HEK293 (cell line): ENCODE results near the gene OTOS.

ENCODE experiments used
- CTCF ChIA-PET: fragments of 350-600 bp; formaldehyde crosslinking; extraction: SDS; loops from one replicate; lab custom pipeline; 2021; ENCODE audit warnings: antibody characterized with exemption; lab: Yijun Ruan, JAX
- POLR2A ChIA-PET: fragments of 300-600 bp; formaldehyde crosslinking; extraction: SDS; loops from one replicate; lab custom pipeline; 2020; ENCODE audit warnings: antibody characterized with exemption, inconsistent platforms; lab: Yijun Ruan, JAX
- H3K27ac ChIP-seq: fragments of 200-500 bp; sonication (Bioruptor generic); 2 replicates; pipeline ENCODE4 v1.5.1; 2014; ENCODE audit warnings: low read depth, low read length, control low read depth, inconsistent platforms; ENCODE audit errors: extremely low read depth
- H3K36me3 ChIP-seq, 2 experiments: fragments of 200-500 bp in 1 of 2; sonication (Bioruptor generic) in 1 of 2; 1 replicate in 1 of 2; 2 replicates in 1 of 2; pipeline ENCODE4 v1.5.1; 2014 to 2017; ENCODE audit warnings: inconsistent platforms in 2 of 2, low read length in 2 of 2; ENCODE audit not compliant: control insufficient read depth in 2 of 2, insufficient read depth in 1 of 2
- H3K4me1 ChIP-seq: fragments of 200-500 bp; sonication (Bioruptor generic); 2 replicates; pipeline ENCODE4 v1.5.1; 2014; ENCODE audit warnings: mild to moderate bottlenecking, low read length, inconsistent platforms; ENCODE audit not compliant: control insufficient read depth, insufficient read depth
- H3K4me3 ChIP-seq: 2 replicates; pipeline ENCODE4 v1.5.1; 2011; ENCODE audit warnings: low read depth, mild to moderate bottlenecking, control low read depth, low read length, moderate library complexity
- H3K9me3 ChIP-seq: fragments of 200-500 bp; sonication (Bioruptor generic); 2 replicates; pipeline ENCODE4 v1.5.1; 2014; ENCODE audit warnings: low read depth, low read length, inconsistent platforms; ENCODE audit not compliant: control insufficient read depth, insufficient read depth
- KLF9 ChIP-seq: fragments of 450-650 bp; formaldehyde crosslinking; IDR thresholded peaks from 2 replicates; pipeline ENCODE4 v1.5.1; 2016; ENCODE audit warnings: missing biosample characterization, missing genetic modification characterization, low read depth
- PRDM10 ChIP-seq: fragments of 450-650 bp; formaldehyde crosslinking; IDR thresholded peaks from 2 replicates; pipeline ENCODE4 v1.5.1; 2016; ENCODE audit warnings: missing biosample characterization, missing genetic modification characterization
- TCF7L2 ChIP-seq: IDR thresholded peaks from 2 replicates; pipeline ENCODE4 v1.6.1; 2011; ENCODE audit warnings: low read depth, mild to moderate bottlenecking, inconsistent platforms, low read length, moderate library complexity, borderline replicate concordance
- ZBTB21 ChIP-seq: fragments of 450-650 bp; formaldehyde crosslinking; IDR thresholded peaks from 2 replicates; pipeline ENCODE4 v1.5.1; 2017; ENCODE audit warnings: missing biosample characterization, missing genetic modification characterization
- ZBTB49 ChIP-seq: fragments of 450-650 bp; formaldehyde crosslinking; IDR thresholded peaks from 2 replicates; pipeline ENCODE4 v1.5.1; 2016; ENCODE audit warnings: missing biosample characterization, missing genetic modification characterization, low read depth
- ZNF148 ChIP-seq: fragments of 450-650 bp; formaldehyde crosslinking; IDR thresholded peaks from 2 replicates; pipeline ENCODE4 v1.5.0; 2017; ENCODE audit warnings: missing biosample characterization, missing genetic modification characterization, borderline replicate concordance
- ZNF169 ChIP-seq: fragments of 450-650 bp; formaldehyde crosslinking; IDR thresholded peaks from 2 replicates; pipeline ENCODE4 v1.5.1; 2016; ENCODE audit warnings: missing biosample characterization, missing genetic modification characterization
- ZNF2 ChIP-seq: fragments of 450-650 bp; formaldehyde crosslinking; IDR thresholded peaks from 2 replicates; pipeline ENCODE4 v1.5.1; 2016; ENCODE audit warnings: missing biosample characterization, missing genetic modification characterization
- ZNF274 ChIP-seq, 2 experiments: fragments of 200-500 bp in 1 of 2; fragments of 450-650 bp in 1 of 2; sonication (Bioruptor generic) in 1 of 2; formaldehyde crosslinking in 1 of 2; IDR thresholded peaks; 2 replicates each; pipeline versions ENCODE4 v1.5.1 to v1.6.1; 2014 to 2016; ENCODE audit warnings: borderline replicate concordance in 1 of 2, inconsistent platforms in 1 of 2, low read length in 1 of 2, missing biosample characterization in 1 of 2, missing genetic modification characterization in 1 of 2
- ZNF518A ChIP-seq: fragments of 450-650 bp; formaldehyde crosslinking; conservative IDR thresholded peaks from 2 replicates; pipeline ENCODE4 v1.5.1; 2016; ENCODE audit warnings: low read depth, missing biosample characterization, missing genetic modification characterization
- ZNF555 ChIP-seq: fragments of 450-650 bp; formaldehyde crosslinking; conservative IDR thresholded peaks from 2 replicates; pipeline ENCODE4 v1.5.1; 2017; ENCODE audit warnings: missing biosample characterization, mild to moderate bottlenecking, missing genetic modification characterization, inconsistent platforms
- ZNF629 ChIP-seq: fragments of 450-650 bp; formaldehyde crosslinking; IDR thresholded peaks from 2 replicates; pipeline ENCODE4 v1.5.1; 2017; ENCODE audit warnings: missing biosample characterization, missing genetic modification characterization
- ZSCAN23 ChIP-seq: fragments of 450-650 bp; formaldehyde crosslinking; IDR thresholded peaks from 2 replicates; pipeline ENCODE4 v1.5.1; 2016; ENCODE audit warnings: missing biosample characterization, missing genetic modification characterization
- TF ChIP-seq, protein P1 (sequence below): fragments of 450-650 bp; formaldehyde crosslinking; IDR thresholded peaks from 2 replicates; pipeline ENCODE4 v1.5.1; 2016; ENCODE audit warnings: missing biosample characterization, missing genetic modification characterization
- TF ChIP-seq, protein P2 (sequence below): fragments of 450-650 bp; formaldehyde crosslinking; IDR thresholded peaks from 2 replicates; pipeline ENCODE4 v1.5.1; 2016; ENCODE audit warnings: missing biosample characterization, missing genetic modification characterization
- TF ChIP-seq, protein P3 (sequence below): fragments of 450-650 bp; formaldehyde crosslinking; IDR thresholded peaks from 2 replicates; pipeline ENCODE4 v1.5.1; 2016; ENCODE audit warnings: missing biosample characterization, missing genetic modification characterization

Gene OTOS

DNA sequence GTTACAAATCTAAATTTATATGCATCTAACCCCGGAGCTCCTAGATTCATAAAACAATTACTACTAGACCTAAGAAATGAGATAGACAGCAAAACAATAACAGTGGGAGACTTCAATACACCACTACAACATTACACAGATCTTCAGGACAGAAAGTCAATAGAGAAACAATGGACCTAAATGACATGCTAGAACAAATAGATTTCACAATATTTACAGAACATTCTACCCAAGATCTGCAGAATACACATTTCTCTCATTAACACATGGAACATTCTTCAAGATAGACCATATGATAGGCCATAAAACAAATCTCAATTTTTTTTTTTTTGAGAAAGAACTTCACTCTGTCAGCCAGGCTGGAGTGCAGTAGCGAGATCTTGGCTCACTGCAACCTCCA lies 42.1 kb downstream of the OTOS start:
- no peaks in the 10 kb centered on the region; the same call in 1 of the 2 replicates for H3K9me3 ChIP-seq
- H3K36me3 ChIP-seq, result no peaks in the 10 kb centered on the region
- peaks cover 2% of the 10 kb centered on the region; the same call in 1 of the 2 replicates for H3K4me1 ChIP-seq
- H3K27ac ChIP-seq, result no peak overlapping the region
- ChIA-PET CTCF (interaction anchor here (1.2 kb wide), 1 partner anchor 37 kb away, joined by 4 read pairs; no protein-coding TSS in a partner anchor), POLR2A (no interaction called here)
- H3K4me3 ChIP-seq, result no peak overlapping the region
- TF ChIP-seq ZSCAN23, result no peak
- TF ChIP-seq ZNF518A (tag by site-specific recombination), result no peak
- TF ChIP-seq, protein P1, sequence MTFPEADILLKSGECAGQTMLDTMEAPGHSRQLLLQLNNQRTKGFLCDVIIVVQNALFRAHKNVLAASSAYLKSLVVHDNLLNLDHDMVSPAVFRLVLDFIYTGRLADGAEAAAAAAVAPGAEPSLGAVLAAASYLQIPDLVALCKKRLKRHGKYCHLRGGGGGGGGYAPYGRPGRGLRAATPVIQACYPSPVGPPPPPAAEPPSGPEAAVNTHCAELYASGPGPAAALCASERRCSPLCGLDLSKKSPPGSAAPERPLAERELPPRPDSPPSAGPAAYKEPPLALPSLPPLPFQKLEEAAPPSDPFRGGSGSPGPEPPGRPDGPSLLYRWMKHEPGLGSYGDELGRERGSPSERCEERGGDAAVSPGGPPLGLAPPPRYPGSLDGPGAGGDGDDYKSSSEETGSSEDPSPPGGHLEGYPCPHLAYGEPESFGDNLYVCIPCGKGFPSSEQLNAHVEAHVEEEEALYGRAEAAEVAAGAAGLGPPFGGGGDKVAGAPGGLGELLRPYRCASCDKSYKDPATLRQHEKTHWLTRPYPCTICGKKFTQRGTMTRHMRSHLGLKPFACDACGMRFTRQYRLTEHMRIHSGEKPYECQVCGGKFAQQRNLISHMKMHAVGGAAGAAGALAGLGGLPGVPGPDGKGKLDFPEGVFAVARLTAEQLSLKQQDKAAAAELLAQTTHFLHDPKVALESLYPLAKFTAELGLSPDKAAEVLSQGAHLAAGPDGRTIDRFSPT (tag by site-specific recombination), result no peak
- TF ChIP-seq ZBTB49 (tag by site-specific recombination), result no peak
- no peak for TF ChIP-seq ZBTB21
- TF ChIP-seq PRDM10 (tag by site-specific recombination), result no peak
- TF ChIP-seq TCF7L2, result no peak
- no peak for TF ChIP-seq ZNF2 (tag by site-specific recombination)
- no peak for TF ChIP-seq ZNF555 (tag by site-specific recombination)
- TF ChIP-seq, protein P2, sequence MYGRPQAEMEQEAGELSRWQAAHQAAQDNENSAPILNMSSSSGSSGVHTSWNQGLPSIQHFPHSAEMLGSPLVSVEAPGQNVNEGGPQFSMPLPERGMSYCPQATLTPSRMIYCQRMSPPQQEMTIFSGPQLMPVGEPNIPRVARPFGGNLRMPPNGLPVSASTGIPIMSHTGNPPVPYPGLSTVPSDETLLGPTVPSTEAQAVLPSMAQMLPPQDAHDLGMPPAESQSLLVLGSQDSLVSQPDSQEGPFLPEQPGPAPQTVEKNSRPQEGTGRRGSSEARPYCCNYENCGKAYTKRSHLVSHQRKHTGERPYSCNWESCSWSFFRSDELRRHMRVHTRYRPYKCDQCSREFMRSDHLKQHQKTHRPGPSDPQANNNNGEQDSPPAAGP (tag by site-specific recombination), result no peak
- TF ChIP-seq ZNF629, result no peak
- TF ChIP-seq, protein P3, sequence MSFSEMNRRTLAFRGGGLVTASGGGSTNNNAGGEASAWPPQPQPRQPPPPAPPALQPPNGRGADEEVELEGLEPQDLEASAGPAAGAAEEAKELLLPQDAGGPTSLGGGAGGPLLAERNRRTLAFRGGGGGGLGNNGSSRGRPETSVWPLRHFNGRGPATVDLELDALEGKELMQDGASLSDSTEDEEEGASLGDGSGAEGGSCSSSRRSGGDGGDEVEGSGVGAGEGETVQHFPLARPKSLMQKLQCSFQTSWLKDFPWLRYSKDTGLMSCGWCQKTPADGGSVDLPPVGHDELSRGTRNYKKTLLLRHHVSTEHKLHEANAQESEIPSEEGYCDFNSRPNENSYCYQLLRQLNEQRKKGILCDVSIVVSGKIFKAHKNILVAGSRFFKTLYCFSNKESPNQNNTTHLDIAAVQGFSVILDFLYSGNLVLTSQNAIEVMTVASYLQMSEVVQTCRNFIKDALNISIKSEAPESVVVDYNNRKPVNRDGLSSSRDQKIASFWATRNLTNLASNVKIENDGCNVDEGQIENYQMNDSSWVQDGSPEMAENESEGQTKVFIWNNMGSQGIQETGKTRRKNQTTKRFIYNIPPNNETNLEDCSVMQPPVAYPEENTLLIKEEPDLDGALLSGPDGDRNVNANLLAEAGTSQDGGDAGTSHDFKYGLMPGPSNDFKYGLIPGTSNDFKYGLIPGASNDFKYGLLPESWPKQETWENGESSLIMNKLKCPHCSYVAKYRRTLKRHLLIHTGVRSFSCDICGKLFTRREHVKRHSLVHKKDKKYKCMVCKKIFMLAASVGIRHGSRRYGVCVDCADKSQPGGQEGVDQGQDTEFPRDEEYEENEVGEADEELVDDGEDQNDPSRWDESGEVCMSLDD (tag by site-specific recombination), result no peak
- no peak for TF ChIP-seq ZNF169 (tag by site-specific recombination)
- no peak for TF ChIP-seq ZNF274 (IDR thresholded peaks at IDR 0.05; ENCODE audit: low read length)
- TF ChIP-seq ZNF274 (tag by site-specific recombination; IDR thresholded peaks at IDR 0.05; ENCODE audit: borderline replicate concordance), result no peak
- TF ChIP-seq ZNF148 (tag by site-specific recombination), result no peak
- no peak for TF ChIP-seq KLF9 (tag by site-specific recombination)
